K562 (cell line): ENCODE results near the gene TMOD3. TPM values are rescaled to one million over a fixed set of nuclear protein-coding genes. Genes with fewer than 3 reads are reported as not detected.

Source experiments
- CHD4 ChIP-seq: fragments of 200-600 bp; sonication (generic); IDR thresholded peaks from 3 replicates; pipeline ENCODE4 v1.6.1; 2012; ENCODE audit warnings: low read depth, mild to moderate bottlenecking, mixed read lengths, low read length, inconsistent platforms; ENCODE audit not compliant: insufficient read depth, insufficient replicate concordance, poor library complexity, severe bottlenecking
- EP300 ChIP-seq: IDR thresholded peaks from 2 replicates; pipeline ENCODE4 v1.6.1; 2012; ENCODE audit warnings: low read length, improper control_type of control experiment
- HES1 ChIP-seq: fragments of 450-650 bp; IDR thresholded peaks from 2 replicates; pipeline ENCODE4 v1.6.1; 2016; ENCODE audit warnings: low read depth, mild to moderate bottlenecking, moderate library complexity
- ILK ChIP-seq: fragments of 450-650 bp; IDR thresholded peaks from 2 replicates; pipeline ENCODE4 v1.6.1; 2016; ENCODE audit warnings: missing genetic modification characterization, low read depth, mild to moderate bottlenecking, missing compliant biosample characterization, moderate library complexity, borderline replicate concordance
- LEF1 ChIP-seq: fragments of 450-650 bp; IDR thresholded peaks from 2 replicates; pipeline ENCODE4 v1.6.1; 2016; ENCODE audit warnings: mild to moderate bottlenecking
- SMARCE1 ChIP-seq: fragments of 450-650 bp; IDR thresholded peaks from 2 replicates; pipeline ENCODE4 v1.7.1; 2016; ENCODE audit warnings: mild to moderate bottlenecking
- ZBTB8A ChIP-seq: fragments of 450-650 bp; IDR thresholded peaks from 2 replicates; pipeline ENCODE4 v1.6.1; 2018; ENCODE audit warnings: mild to moderate bottlenecking, moderate library complexity; ENCODE audit not compliant: partially characterized antibody
- polyA plus RNA-seq, 8 experiments: library from polyadenylated mRNA; depleted of rRNA in 4 of 8; stranded (reverse) in 5 of 8; unstranded in 3 of 8; fragments of >200 nt; fragmentation: Nextera tagmentation in 2 of 8; fragmentation: Illumina TruSeq in 1 of 8; extraction: Ambion mirVana in 2 of 8; extraction: Trizol in 1 of 8; gene quantifications; 2 replicates each; pipeline versions ENCODE4 v1.2.1 to v1.2.3, GENCODE V29; 2011 to 2014; ENCODE audit warnings: inconsistent platforms in 1 of 8, missing spikeins in 1 of 8
- total RNA-seq, 7 experiments: library from RNA; depleted of rRNA in 6 of 7; stranded (reverse); fragments of >200 nt in 6 of 7; fragmentation: Illumina TruSeq in 2 of 7; extraction: Trizol in 2 of 7; gene quantifications; 2 replicates each; pipeline versions ENCODE4 v1.2.1 to v1.2.3, GENCODE V29; 2011 to 2021; ENCODE audit warnings: low replicate concordance in 1 of 7
- TF ChIP-seq, protein P1 (sequence below), 2 experiments: fragments of 450-650 bp; IDR thresholded peaks; 2 replicates each; pipeline ENCODE4 v1.6.1; 2016; ENCODE audit warnings: mild to moderate bottlenecking in 2 of 2, borderline replicate concordance in 1 of 2, low read depth in 1 of 2, moderate library complexity in 1 of 2
- TF ChIP-seq, protein P2 (sequence below), 2 experiments: IDR thresholded peaks; 2 replicates each; pipeline ENCODE4 v1.6.1; 2012; ENCODE audit warnings: improper control_type of control experiment in 2 of 2, low read depth in 2 of 2, low read length in 2 of 2, borderline replicate concordance in 1 of 2
- TF ChIP-seq, protein P3 (sequence below): fragments of 250-450 bp; sonication (Bioruptor Pico); IDR thresholded peaks from 2 replicates; pipeline ENCODE4 v1.4.0; 2020; ENCODE audit warnings: mild to moderate bottlenecking, moderate library complexity

The TMOD3 gene
- total and polyA plus RNA-seq, 9 of the 15 experiments (the other 6 are each of a cell fraction or from before 2014, with no cell fraction given) = 6.8 to 45.0 (median 30.9) TPM

- TF ChIP-seq, protein P1, sequence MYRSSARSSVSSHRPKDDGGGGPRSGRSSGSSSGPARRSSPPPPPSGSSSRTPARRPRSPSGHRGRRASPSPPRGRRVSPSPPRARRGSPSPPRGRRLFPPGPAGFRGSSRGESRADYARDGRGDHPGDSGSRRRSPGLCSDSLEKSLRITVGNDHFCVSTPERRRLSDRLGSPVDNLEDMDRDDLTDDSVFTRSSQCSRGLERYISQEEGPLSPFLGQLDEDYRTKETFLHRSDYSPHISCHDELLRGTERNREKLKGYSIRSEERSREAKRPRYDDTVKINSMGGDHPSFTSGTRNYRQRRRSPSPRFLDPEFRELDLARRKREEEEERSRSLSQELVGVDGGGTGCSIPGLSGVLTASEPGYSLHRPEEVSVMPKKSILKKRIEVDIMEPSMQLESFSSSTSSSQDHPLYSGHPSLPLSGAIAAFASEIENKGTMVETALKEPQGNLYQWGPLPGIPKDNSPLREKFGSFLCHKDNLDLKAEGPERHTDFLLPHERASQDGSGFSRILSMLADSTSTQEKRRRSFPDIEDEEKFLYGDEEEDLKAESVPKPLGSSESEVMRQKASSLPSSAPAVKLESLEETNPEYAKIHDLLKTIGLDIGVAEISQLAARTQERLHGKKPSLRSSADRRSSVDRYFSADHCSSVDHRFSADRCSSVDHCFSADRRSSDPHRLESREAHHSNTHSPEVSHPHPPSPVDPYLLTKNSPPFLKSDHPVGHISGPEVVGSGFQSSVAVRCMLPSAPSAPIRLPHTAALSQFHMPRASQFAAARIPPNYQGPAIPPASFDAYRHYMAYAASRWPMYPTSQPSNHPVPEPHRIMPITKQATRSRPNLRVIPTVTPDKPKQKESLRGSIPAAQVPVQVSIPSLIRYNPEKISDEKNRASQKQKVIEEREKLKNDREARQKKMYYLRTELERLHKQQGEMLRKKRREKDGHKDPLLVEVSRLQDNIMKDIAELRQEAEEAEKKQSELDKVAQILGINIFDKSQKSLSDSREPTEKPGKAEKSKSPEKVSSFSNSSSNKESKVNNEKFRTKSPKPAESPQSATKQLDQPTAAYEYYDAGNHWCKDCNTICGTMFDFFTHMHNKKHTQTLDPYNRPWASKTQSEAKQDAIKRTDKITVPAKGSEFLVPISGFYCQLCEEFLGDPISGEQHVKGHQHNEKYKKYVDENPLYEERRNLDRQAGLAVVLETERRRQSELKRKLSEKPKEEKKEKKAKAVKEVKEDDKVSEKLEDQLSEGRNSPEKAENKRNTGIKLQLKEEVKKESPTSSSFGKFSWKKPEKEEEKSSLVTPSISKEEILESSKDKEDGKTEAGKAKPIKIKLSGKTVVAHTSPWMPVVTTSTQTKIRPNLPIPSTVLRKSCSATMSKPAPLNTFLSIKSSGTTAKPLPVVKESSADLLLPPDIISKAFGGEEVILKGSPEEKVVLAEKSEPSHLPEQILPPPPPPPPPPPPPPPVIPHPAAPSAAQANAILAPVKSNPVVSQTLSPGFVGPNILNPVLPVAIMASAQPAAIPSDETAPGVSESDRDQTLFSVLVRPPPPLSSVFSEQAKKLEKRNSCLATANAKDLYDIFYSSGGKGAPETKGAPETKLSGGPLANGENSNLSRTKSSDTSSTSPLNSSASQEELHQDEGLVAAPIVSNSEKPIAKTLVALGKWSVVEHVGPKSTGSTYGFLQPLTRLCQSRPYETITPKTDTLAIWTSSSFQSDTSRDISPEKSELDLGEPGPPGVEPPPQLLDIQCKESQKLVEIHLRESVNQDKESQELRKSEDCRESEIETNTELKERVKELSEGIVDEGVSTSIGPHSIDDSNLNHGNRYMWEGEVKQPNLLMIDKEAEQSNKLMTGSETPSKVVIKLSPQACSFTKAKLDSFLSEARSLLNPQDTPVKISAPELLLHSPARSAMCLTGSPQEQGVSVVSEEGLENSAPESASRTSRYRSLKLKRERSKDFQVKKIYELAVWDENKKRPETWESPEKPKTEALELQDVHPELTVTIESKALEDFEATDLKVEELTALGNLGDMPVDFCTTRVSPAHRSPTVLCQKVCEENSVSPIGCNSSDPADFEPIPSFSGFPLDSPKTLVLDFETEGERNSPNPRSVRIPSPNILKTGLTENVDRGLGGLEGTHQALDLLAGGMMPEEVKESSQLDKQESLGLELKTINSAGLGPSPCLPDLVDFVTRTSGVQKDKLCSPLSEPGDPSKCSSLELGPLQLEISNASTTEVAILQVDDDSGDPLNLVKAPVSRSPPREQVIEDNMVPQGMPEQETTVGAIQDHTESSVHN (IDR thresholded peaks at IDR 0.05; ENCODE audit: borderline replicate concordance in 1 of 2, low read depth in 1 of 2) = 0 out of 4 replicates have a peak, but pooled peaks of 1 of the 2 experiments have one; percentile 90
- TF ChIP-seq, protein P2, sequence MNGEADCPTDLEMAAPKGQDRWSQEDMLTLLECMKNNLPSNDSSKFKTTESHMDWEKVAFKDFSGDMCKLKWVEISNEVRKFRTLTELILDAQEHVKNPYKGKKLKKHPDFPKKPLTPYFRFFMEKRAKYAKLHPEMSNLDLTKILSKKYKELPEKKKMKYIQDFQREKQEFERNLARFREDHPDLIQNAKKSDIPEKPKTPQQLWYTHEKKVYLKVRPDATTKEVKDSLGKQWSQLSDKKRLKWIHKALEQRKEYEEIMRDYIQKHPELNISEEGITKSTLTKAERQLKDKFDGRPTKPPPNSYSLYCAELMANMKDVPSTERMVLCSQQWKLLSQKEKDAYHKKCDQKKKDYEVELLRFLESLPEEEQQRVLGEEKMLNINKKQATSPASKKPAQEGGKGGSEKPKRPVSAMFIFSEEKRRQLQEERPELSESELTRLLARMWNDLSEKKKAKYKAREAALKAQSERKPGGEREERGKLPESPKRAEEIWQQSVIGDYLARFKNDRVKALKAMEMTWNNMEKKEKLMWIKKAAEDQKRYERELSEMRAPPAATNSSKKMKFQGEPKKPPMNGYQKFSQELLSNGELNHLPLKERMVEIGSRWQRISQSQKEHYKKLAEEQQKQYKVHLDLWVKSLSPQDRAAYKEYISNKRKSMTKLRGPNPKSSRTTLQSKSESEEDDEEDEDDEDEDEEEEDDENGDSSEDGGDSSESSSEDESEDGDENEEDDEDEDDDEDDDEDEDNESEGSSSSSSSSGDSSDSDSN (IDR thresholded peaks at IDR 0.05; ENCODE audit: borderline replicate concordance in 1 of 2, low read depth in 2 of 2, low read length in 2 of 2) = no peak
- no peak for TF ChIP-seq CHD4
- no peak for TF ChIP-seq ZBTB8A
- TF ChIP-seq ILK = no peak
- no peak for TF ChIP-seq EP300
- TF ChIP-seq, protein P3, sequence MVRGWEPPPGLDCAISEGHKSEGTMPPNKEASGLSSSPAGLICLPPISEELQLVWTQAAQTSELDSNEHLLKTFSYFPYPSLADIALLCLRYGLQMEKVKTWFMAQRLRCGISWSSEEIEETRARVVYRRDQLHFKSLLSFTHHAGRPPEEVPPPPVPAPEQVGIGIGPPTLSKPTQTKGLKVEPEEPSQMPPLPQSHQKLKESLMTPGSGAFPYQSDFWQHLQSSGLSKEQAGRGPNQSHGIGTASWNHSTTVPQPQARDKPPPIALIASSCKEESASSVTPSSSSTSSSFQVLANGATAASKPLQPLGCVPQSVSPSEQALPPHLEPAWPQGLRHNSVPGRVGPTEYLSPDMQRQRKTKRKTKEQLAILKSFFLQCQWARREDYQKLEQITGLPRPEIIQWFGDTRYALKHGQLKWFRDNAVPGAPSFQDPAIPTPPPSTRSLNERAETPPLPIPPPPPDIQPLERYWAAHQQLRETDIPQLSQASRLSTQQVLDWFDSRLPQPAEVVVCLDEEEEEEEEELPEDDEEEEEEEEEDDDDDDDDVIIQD (CRISPR knock-in tag) = no peak
- TF ChIP-seq HES1 = no peak
- peak; percentile 71; the same call in 1 of the 2 replicates for TF ChIP-seq SMARCE1
- TF ChIP-seq LEF1 = no peak
Measured at GRCh38 chr15:51842852-51843737, 13.6 kb downstream of the TMOD3 start (continued).
